Thoracic aorta (tissue), 2 donors: Measurements from ENCODE around the gene LHFPL5. TPM values are rescaled to one million over a fixed set of nuclear protein-coding genes. Genes with fewer than 3 reads are reported as not detected.

Experiments used
- ATAC-seq: fragments of 150-250 bp; one replicate; pipeline ENCODE4 v1.8.0; 2017; ENCODE audit warnings: low read depth; ENCODE audit not compliant: insufficient number of reproducible peaks, low FRiP score
- DNase-seq: peaks from one replicate; pipeline ENCODE4 v3.0.0-alpha.2; 2020; ENCODE audit warnings: low spot score
- H3K27ac ChIP-seq, 2 donors: fragments of 200-600 bp; sonication (generic); 1 replicate in 1 of 2; 2 replicates in 1 of 2; pipeline ENCODE4 v1.5.1; 2016; ENCODE audit warnings: mild to moderate bottlenecking in 2 of 2, moderate library complexity in 2 of 2
- H3K27me3 ChIP-seq: fragments of 200-600 bp; sonication (generic); replicated peaks from 2 replicates; pipeline ENCODE4 v1.6.0; 2016; ENCODE audit warnings: mild to moderate bottlenecking; ENCODE audit not compliant: insufficient read depth
- H3K36me3 ChIP-seq: fragments of 200-600 bp; sonication (generic); one replicate; pipeline ENCODE4 v1.5.1; 2016
- H3K4me1 ChIP-seq, 2 donors: fragments of 200-600 bp; sonication (generic); 1 replicate in 1 of 2; 2 replicates in 1 of 2; pipeline versions ENCODE4 v1.5.1 to v1.6.0; 2016; ENCODE audit warnings: low read depth in 2 of 2, mild to moderate bottlenecking in 1 of 2; ENCODE audit not compliant: control insufficient read depth in 1 of 2
- H3K4me3 ChIP-seq: fragments of 200-600 bp; sonication (generic); 2 replicates; pipeline ENCODE4 v1.5.1; 2016; ENCODE audit warnings: mild to moderate bottlenecking
- H3K9me3 ChIP-seq: fragments of 200-600 bp; sonication (generic); 2 replicates; pipeline ENCODE4 v1.5.1; 2016
- CTCF ChIP-seq: fragments of 200-600 bp; sonication (generic); IDR thresholded peaks from one replicate; pipeline ENCODE4 v1.5.1; 2019; ENCODE audit warnings: antibody characterized with exemption
- total RNA-seq, 2 donors: library from RNA; depleted of rRNA; stranded (reverse); fragments of >200 nt; gene quantifications; one replicate each; pipeline versions ENCODE4 v1.1.0 to v1.2.3, GENCODE V29; 2016

Gene LHFPL5
- total RNA-seq, 2 donors from 2014 or later: not detected

DNA sequence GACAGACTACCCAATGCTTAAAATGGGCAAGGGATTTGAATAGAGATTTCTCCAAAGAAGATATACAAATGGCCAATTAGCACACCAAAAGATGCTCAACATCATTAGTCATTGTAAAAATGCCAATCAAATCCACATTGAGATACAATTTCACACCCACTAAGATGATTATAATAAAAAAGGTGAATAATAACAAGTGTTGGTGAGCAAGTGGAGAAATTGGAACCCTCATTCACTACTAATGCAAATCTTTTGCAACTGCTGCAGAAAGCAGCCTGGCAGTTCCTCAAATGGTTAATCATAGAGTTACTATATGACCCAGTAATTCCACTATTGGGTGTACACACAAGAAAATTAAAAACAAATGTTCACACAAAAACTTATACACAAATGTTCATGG lies 12.4 kb downstream of the LHFPL5 start:
- no peak for DNase-seq

DNA sequence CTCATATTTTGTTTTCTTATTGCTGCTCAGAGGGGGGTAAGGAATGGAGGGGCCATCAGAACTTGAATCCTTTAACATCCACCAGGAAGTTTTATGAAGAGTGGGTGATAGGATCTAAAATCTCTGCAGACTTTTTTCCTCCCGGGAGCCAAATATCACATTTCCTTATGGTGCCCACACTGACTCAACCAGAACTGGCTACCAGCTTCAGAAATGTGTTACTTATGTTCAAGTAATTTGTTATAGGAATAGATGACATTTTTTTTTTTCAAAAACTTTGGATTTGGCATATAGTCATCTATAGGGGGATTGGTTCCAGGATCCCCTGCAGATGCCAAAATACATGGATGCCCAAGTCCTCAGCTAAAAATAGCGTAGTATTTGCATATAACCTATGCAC lies 18.4 kb downstream of the LHFPL5 start:
- Histone ChIP-seq H3K9me3 (no peaks in the 10 kb centered on the region), H3K4me1 (no peaks in the 10 kb centered on the region), H3K27ac (no peak overlapping the region), H3K27me3 (no peaks in the 10 kb centered on the region), H3K36me3 (no peaks in the 10 kb centered on the region), H3K4me3 (no peak overlapping the region)
- DNase-seq: no peak
- no peak for ATAC-seq
- no peak for TF ChIP-seq CTCF

More for the DNA sequence above, 12.4 kb downstream of the LHFPL5 start:
- H3K36me3 ChIP-seq: no peaks in the 10 kb centered on the region
- ATAC-seq: no peak
- peaks cover 13% of the 10 kb centered on the region for H3K9me3 ChIP-seq
- no peak for TF ChIP-seq CTCF
- no peaks in the 10 kb centered on the region for H3K4me1 ChIP-seq
- H3K27me3 ChIP-seq: no peaks in the 10 kb centered on the region
- H3K27ac ChIP-seq: no peak overlapping the region
- H3K4me3 ChIP-seq: no peak overlapping the region

GRCh38 chr6:35824552-35825192 lies 19.5 kb downstream of the LHFPL5 start:
- no peak overlapping the region for H3K27ac ChIP-seq
- DNase-seq (no peak), ATAC-seq (no peak)
- H3K4me1 ChIP-seq: no peaks in the 10 kb centered on the region
- no peak for TF ChIP-seq CTCF
- H3K4me3 ChIP-seq: no peak overlapping the region
- H3K9me3 ChIP-seq: no peaks in the 10 kb centered on the region
- H3K27me3 ChIP-seq: no peaks in the 10 kb centered on the region
- no peaks in the 10 kb centered on the region for H3K36me3 ChIP-seq

- no peaks in the 10 kb centered on the region for H3K27me3 ChIP-seq
- no peak overlapping the region for H3K4me3 ChIP-seq
- ATAC-seq (no peak), DNase-seq (no peak)
- no peak for TF ChIP-seq CTCF
- no peaks in the 10 kb centered on the region for H3K9me3 ChIP-seq
- no peak overlapping the region for H3K27ac ChIP-seq
- H3K36me3 ChIP-seq: peaks cover 2% of the 10 kb centered on the region
- no peaks in the 10 kb centered on the region for H3K4me1 ChIP-seq
Observed at GRCh38 chr6:35829306-35829705, 24.2 kb downstream of the LHFPL5 start.

DNA sequence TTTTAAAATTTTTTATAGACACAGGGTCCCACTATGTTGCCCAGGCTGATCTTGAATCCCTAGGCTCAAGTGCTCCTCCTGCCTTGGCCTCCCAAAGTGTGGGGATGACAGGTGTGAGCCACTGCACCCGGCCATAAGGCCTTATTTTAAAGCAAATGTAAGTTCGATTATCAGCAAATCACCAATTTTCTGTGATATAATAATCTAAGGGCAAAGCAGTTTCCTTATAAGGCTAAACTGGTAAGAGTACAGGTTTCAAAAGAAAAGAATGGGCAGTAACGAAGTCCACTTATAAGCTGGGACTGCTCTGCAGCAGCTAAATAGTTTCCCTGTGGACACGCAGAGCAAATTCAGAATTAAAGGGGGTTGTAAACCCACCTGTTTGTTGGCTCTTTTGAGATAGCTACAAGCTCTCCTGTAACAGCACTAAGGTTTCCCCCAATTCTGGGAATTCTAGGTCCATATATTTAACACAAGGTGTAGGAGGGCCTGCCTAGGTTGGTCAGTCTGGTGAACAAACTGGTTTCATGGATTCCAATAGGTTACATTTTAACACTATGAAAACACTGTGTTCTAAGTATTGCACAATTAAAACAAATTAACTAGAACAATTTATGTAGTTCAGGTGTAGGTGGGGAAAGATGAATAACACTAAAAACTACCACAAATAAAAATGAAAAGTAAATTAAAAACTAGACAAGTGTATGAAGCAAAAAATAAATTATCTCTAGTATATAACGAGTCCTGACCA lies 26.3 kb downstream of the LHFPL5 start:
- ATAC-seq (no peak), DNase-seq (no peak)
- no peak overlapping the region for H3K27ac ChIP-seq
- H3K4me3 ChIP-seq: no peak overlapping the region
- H3K36me3 ChIP-seq: peaks cover 2% of the 10 kb centered on the region
- H3K4me1 ChIP-seq: no peaks in the 10 kb centered on the region
- no peak for TF ChIP-seq CTCF
- no peaks in the 10 kb centered on the region for H3K27me3 ChIP-seq
- no peaks in the 10 kb centered on the region for H3K9me3 ChIP-seq
